ENCODE results near the gene ETV7. TPM values are rescaled to one million over a fixed set of nuclear protein-coding genes. Genes with fewer than 3 reads are reported as not detected.

The ETV7 gene
- total RNA-seq, 3 donors from 2014 or later = 0.44 to 0.98 (median 0.80) TPM

- TF ChIP-seq POLR2AphosphoS5 (IDR thresholded peaks at IDR 0.05) (no peak), CTCF (IDR thresholded peaks at IDR 0.05) (no peak), POLR2A (IDR thresholded peaks at IDR 0.05) (no peak)
- H3K36me3 ChIP-seq = no peaks in the 10 kb centered on the region
- intact Hi-C loops (cut with DNase I; ENCODE audit: low total_unique reads) = no loop called here
- no peak for DNase-seq (ENCODE audit: low spot score in 2 of 2)
- no peaks in the 10 kb centered on the region for H3K27me3 ChIP-seq
- H3K27ac ChIP-seq = peak overlapping the region in 1 of 2 donors; percentile 43
- no peak overlapping the region for H3K4me3 ChIP-seq
- no peaks in the 10 kb centered on the region for H3K9me3 ChIP-seq
- H3K4me1 ChIP-seq = no peaks in the 10 kb centered on the region
These were observed 11.8 kb downstream of the ETV7 start for GRCh38 chr6:36375644-36376155.

- H3K9me3 ChIP-seq = no peaks in the 10 kb centered on the region
- no peak overlapping the region for H3K4me3 ChIP-seq
- no peaks in the 10 kb centered on the region for H3K27me3 ChIP-seq
- H3K36me3 ChIP-seq = no peaks in the 10 kb centered on the region
- H3K4me1 ChIP-seq = no peaks in the 10 kb centered on the region
- peak overlapping the region in 1 of 2 donors; percentile 43 for H3K27ac ChIP-seq
- no peak for TF ChIP-seq CTCF (IDR thresholded peaks at IDR 0.05)
- no peak for TF ChIP-seq POLR2AphosphoS5 (IDR thresholded peaks at IDR 0.05)
- TF ChIP-seq POLR2A (IDR thresholded peaks at IDR 0.05) = no peak
- no peak for DNase-seq (ENCODE audit: low spot score in 2 of 2)
- intact Hi-C loops (cut with DNase I; ENCODE audit: low total_unique reads) = no loop called here
These were observed 12.5 kb downstream of the ETV7 start for GRCh38 chr6:36374972-36375371.

- no peak for DNase-seq (ENCODE audit: low spot score in 2 of 2)
- intact Hi-C loops (cut with DNase I; ENCODE audit: low total_unique reads) = no loop called here
- Histone ChIP-seq H3K27me3 (no peaks in the 10 kb centered on the region), H3K4me1 (no peaks in the 10 kb centered on the region), H3K9me3 (no peaks in the 10 kb centered on the region), H3K36me3 (no peaks in the 10 kb centered on the region), H3K4me3 (no peak overlapping the region), H3K27ac (no peak overlapping the region)
- TF ChIP-seq POLR2AphosphoS5 (IDR thresholded peaks at IDR 0.05) (no peak), POLR2A (IDR thresholded peaks at IDR 0.05) (no peak), CTCF (IDR thresholded peaks at IDR 0.05) (no peak)
These were observed 13.3 kb downstream of the ETV7 start for GRCh38 chr6:36374194-36374593.

- Histone ChIP-seq H3K9me3 (no peaks in the 10 kb centered on the region), H3K27me3 (no peaks in the 10 kb centered on the region), H3K4me3 (no peak overlapping the region), H3K27ac (no peak overlapping the region), H3K36me3 (no peaks in the 10 kb centered on the region), H3K4me1 (no peaks in the 10 kb centered on the region)
- peak in 1 of 2 donors; percentile 31 for DNase-seq (ENCODE audit: low spot score in 2 of 2)
- intact Hi-C loops (cut with DNase I; ENCODE audit: low total_unique reads) = no loop called here
- no peak for TF ChIP-seq POLR2A (IDR thresholded peaks at IDR 0.05)
- no peak for TF ChIP-seq CTCF (IDR thresholded peaks at IDR 0.05)
- no peak for TF ChIP-seq POLR2AphosphoS5 (IDR thresholded peaks at IDR 0.05)
These were observed 14.0 kb downstream of the ETV7 start for GRCh38 chr6:36373368-36374019.

- intact Hi-C loops (cut with DNase I; ENCODE audit: low total_unique reads) = no loop called here
- H3K36me3 ChIP-seq = no peaks in the 10 kb centered on the region
- no peaks in the 10 kb centered on the region for H3K4me1 ChIP-seq
- no peaks in the 10 kb centered on the region for H3K27me3 ChIP-seq
- H3K4me3 ChIP-seq = no peak overlapping the region
- no peak overlapping the region for H3K27ac ChIP-seq
- DNase-seq (ENCODE audit: low spot score in 2 of 2) = no peak
- no peak for TF ChIP-seq CTCF (IDR thresholded peaks at IDR 0.05)
- no peak for TF ChIP-seq POLR2AphosphoS5 (IDR thresholded peaks at IDR 0.05)
- no peak for TF ChIP-seq POLR2A (IDR thresholded peaks at IDR 0.05)
- H3K9me3 ChIP-seq = no peaks in the 10 kb centered on the region
These were observed 15.4 kb downstream of the ETV7 start for GRCh38 chr6:36372088-36372487.

All from breast epithelium (tissue), 4 donors.